GM23338 (cell line): ENCODE data around the gene CYB5B. TPM values are rescaled to one million over a fixed set of nuclear protein-coding genes. Genes with fewer than 3 reads are reported as not detected.

Experiments used
- ATAC-seq: fragments of 200-7000 bp; cut with Tn5 transposase; 3 replicates; pipeline ENCODE4 v1.9.1; 2020
- DNase-seq: peaks from one replicate; pipeline ENCODE4 v3.0.0-alpha.2; 2015; ENCODE audit warnings: low spot score
- H2AFZ ChIP-seq: fragments of 200-600 bp; sonication (generic); 2 replicates; pipeline ENCODE4 v1.8.0; 2016; ENCODE audit warnings: antibody characterized with exemption, mild to moderate bottlenecking, moderate library complexity
- H3F3A ChIP-seq: fragments of 200-600 bp; sonication (generic); replicated peaks from 2 replicates; pipeline ENCODE4 v1.8.0; 2017; ENCODE audit warnings: antibody characterized with exemption, mixed run types, low read depth
- H3K27ac ChIP-seq: fragments of 200-600 bp; sonication (generic); 2 replicates; pipeline ENCODE4 v1.6.1; 2016; ENCODE audit warnings: low read depth
- H3K27me3 ChIP-seq: fragments of 200-600 bp; sonication (generic); 2 replicates; pipeline ENCODE4 v1.8.0; 2016; ENCODE audit warnings: mild to moderate bottlenecking, mixed run types, moderate library complexity; ENCODE audit not compliant: insufficient read depth
- H3K36me3 ChIP-seq: fragments of 200-600 bp; sonication (generic); 2 replicates; pipeline ENCODE4 v1.8.0; 2016; ENCODE audit warnings: mild to moderate bottlenecking; ENCODE audit not compliant: insufficient read depth
- H3K4me1 ChIP-seq: fragments of 200-600 bp; sonication (generic); 2 replicates; pipeline ENCODE4 v1.8.0; 2016; ENCODE audit warnings: mild to moderate bottlenecking, moderate library complexity; ENCODE audit not compliant: insufficient read depth
- H3K4me2 ChIP-seq: fragments of 200-600 bp; sonication (generic); 2 replicates; pipeline ENCODE4 v1.7.1; 2017; ENCODE audit warnings: mixed run types
- H3K4me3 ChIP-seq: fragments of 200-600 bp; sonication (generic); 2 replicates; pipeline ENCODE4 v1.6.1; 2016; ENCODE audit warnings: mixed run types
- H3K79me2 ChIP-seq: fragments of 200-600 bp; sonication (generic); replicated peaks from 2 replicates; pipeline ENCODE4 v1.8.0; 2017; ENCODE audit warnings: mild to moderate bottlenecking; ENCODE audit not compliant: insufficient read depth
- H3K9me2 ChIP-seq: fragments of 200-600 bp; sonication (generic); 2 replicates; pipeline ENCODE4 v1.8.0; 2017; ENCODE audit not compliant: insufficient read depth
- H4K20me1 ChIP-seq: fragments of 200-600 bp; sonication (generic); replicated peaks from 2 replicates; pipeline ENCODE4 v1.8.0; 2017; ENCODE audit warnings: mild to moderate bottlenecking; ENCODE audit not compliant: insufficient read depth
- H3K27ac Mint-ChIP-seq: 2 replicates; pipeline ENCODE4 v1.8.0; 2020; ENCODE audit warnings: inconsistent platforms, mild to moderate bottlenecking, moderate library complexity, mixed read lengths
- H3K27me3 Mint-ChIP-seq: 3 replicates; pipeline ENCODE4 v1.8.0; 2022; ENCODE audit warnings: low read depth, mild to moderate bottlenecking, moderate library complexity, mixed read lengths, inconsistent platforms; ENCODE audit not compliant: insufficient read depth, poor library complexity
- H3K36me3 Mint-ChIP-seq: 3 replicates; pipeline ENCODE4 v1.8.0; 2021; ENCODE audit warnings: low read depth, mild to moderate bottlenecking, inconsistent platforms, moderate library complexity, mixed read lengths
- H3K4me1 Mint-ChIP-seq: 3 replicates; pipeline ENCODE4 v1.8.0; 2020; ENCODE audit warnings: mild to moderate bottlenecking, inconsistent platforms, mixed read lengths
- H3K4me3 Mint-ChIP-seq: 3 replicates; pipeline ENCODE4 v1.8.0; 2021; ENCODE audit warnings: moderate library complexity, mild to moderate bottlenecking, inconsistent platforms, mixed read lengths
- H3K9me3 Mint-ChIP-seq: 3 replicates; pipeline ENCODE4 v1.8.0; 2020; ENCODE audit warnings: moderate library complexity, mild to moderate bottlenecking, inconsistent platforms, mixed read lengths
- CREB1 ChIP-seq: fragments of 250-450 bp; sonication (Bioruptor Pico); IDR thresholded peaks from 2 replicates; pipeline ENCODE4 v1.5.0; 2020; ENCODE audit warnings: low read depth, mild to moderate bottlenecking, moderate library complexity
- EZH2 ChIP-seq: fragments of 200-600 bp; sonication (generic); IDR thresholded peaks from one replicate; pipeline ENCODE4 v1.8.0; 2017; ENCODE audit warnings: antibody characterized with exemption, mild to moderate bottlenecking, low read depth; ENCODE audit not compliant: unreplicated experiment
- JUNB ChIP-seq: IDR thresholded peaks from one replicate; pipeline ENCODE4 v1.6.1; 2016; ENCODE audit warnings: antibody characterized with exemption; ENCODE audit not compliant: unreplicated experiment
- NANOG ChIP-seq: IDR thresholded peaks from 2 replicates; pipeline ENCODE4 v1.6.1; 2016; ENCODE audit warnings: antibody characterized with exemption, borderline replicate concordance
- ZNF331 ChIP-seq: fragments of 250-450 bp; sonication (Bioruptor Pico); IDR thresholded peaks from 2 replicates; pipeline ENCODE4 v1.5.0; 2020; ENCODE audit warnings: low read depth, mild to moderate bottlenecking, moderate library complexity
- polyA plus RNA-seq: library from polyadenylated mRNA; unstranded; fragments of >200 nt; fragmentation: Nextera tagmentation; extraction: Ambion mirVana; gene quantifications from 2 replicates; pipeline ENCODE4 v1.2.1, GENCODE V29; 2016
- total RNA-seq: library from RNA; depleted of rRNA; stranded (reverse); fragments of >200 nt; shearing (Covaris generic); gene quantifications from 2 replicates; pipeline ENCODE4 v1.2.3, GENCODE V29; 2014
- TF ChIP-seq, protein P1 (sequence below): IDR thresholded peaks from 2 replicates; pipeline ENCODE4 v1.6.1; 2016; ENCODE audit warnings: antibody characterized with exemption
- TF ChIP-seq, protein P2 (sequence below): fragments of 250-450 bp; sonication (Bioruptor Pico); IDR thresholded peaks from 2 replicates; pipeline ENCODE4 v1.5.0; 2020; ENCODE audit warnings: mild to moderate bottlenecking, moderate library complexity

Gene CYB5B
- total and polyA plus RNA-seq, 2 experiments from 2014 or later = 72.0 to 110 TPM

DNA sequence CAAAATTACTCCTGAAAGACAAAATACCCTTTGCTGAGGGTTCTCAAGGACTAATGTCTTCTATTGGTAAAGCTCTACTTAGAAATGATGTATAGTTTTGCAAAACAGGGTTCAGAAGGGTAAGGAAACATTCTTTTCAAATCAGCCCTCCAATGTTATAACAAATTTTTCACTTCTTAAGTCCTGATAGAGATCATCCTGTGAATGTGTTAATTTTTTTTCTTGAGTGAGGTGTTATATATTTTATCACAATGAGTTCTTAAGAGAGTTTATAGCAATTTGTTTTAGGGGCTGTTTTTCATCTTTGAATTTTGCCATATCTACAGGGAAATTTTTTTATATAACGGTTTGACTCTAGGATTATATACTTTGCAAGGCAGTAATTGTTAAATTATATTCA is 29.5 kb downstream of the CYB5B start:
- Histone ChIP-seq H3K36me3 (peaks cover 10% of the 10 kb centered on the region; the same call in 1 of the 2 replicates), H3F3A (no peaks in the 10 kb centered on the region), H3K79me2 (peaks cover 3% of the 10 kb centered on the region; the same call in 1 of the 2 replicates), H3K4me3 (no peak overlapping the region), H2AFZ (no peak overlapping the region), H3K9me2 (no peaks in the 10 kb centered on the region), H3K27me3 (no peaks in the 10 kb centered on the region), H3K4me2 (no peak overlapping the region), H3K27ac (no peak overlapping the region), H4K20me1 (peaks cover 3% of the 10 kb centered on the region; the same call in 1 of the 2 replicates), H3K4me1 (no peaks in the 10 kb centered on the region)
- peaks cover 22% of the 10 kb centered on the region; the same call in 2 of the 3 replicates for H3K36me3 Mint-ChIP-seq
- DNase-seq (no peak), ATAC-seq (no peak)
- H3K27me3 Mint-ChIP-seq = peaks cover 5% of the 10 kb centered on the region
- TF ChIP-seq ZNF331 (CRISPR knock-in tag) (no peak), NANOG (no peak)
- no peaks in the 10 kb centered on the region for H3K4me1 Mint-ChIP-seq
- H3K27ac Mint-ChIP-seq = no peak overlapping the region
- H3K9me3 Mint-ChIP-seq = no peaks in the 10 kb centered on the region
- H3K4me3 Mint-ChIP-seq = no peak overlapping the region

DNA sequence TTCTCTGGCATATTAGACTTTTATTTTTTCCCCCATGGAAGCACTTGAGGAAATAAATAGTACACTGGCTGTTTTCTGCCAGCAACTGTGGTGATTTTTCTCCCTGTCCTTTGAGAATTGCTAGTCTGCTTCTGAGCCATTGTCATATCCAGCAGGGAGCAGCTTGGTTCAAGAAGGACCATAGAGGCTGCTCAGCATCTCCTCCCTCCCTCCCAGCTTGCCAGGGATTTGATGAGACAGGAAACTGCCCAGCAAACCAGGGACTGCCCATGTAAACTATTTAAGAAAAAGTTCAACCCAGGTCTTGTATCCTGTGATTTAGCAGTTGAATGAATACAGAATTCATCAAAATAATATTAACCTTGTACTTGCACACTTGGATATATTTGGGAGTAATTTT is 39.5 kb downstream of the CYB5B start:
- H3K4me2 ChIP-seq = no peak overlapping the region
- H3K9me2 ChIP-seq = no peaks in the 10 kb centered on the region
- H4K20me1 ChIP-seq = peaks cover 3% of the 10 kb centered on the region; the same call in 1 of the 2 replicates
- H3K27ac Mint-ChIP-seq = no peak overlapping the region
- H3K4me1 Mint-ChIP-seq = no peaks in the 10 kb centered on the region
- H3K4me3 Mint-ChIP-seq = no peak overlapping the region
- ATAC-seq (no peak; the same call in 2 of the 3 replicates), DNase-seq (no peak)
- no peaks in the 10 kb centered on the region for H3F3A ChIP-seq
- 0 out of 2 replicates have a peak, but pooled peaks cover 4% of the 10 kb centered on the region for H3K79me2 ChIP-seq
- no peak overlapping the region for H2AFZ ChIP-seq
- 0 out of 2 replicates have a peak, but pooled peaks cover 6% of the 10 kb centered on the region for H3K36me3 ChIP-seq
- H3K4me3 ChIP-seq = no peak overlapping the region
- no peaks in the 10 kb centered on the region for H3K4me1 ChIP-seq
- TF ChIP-seq, protein P1, sequence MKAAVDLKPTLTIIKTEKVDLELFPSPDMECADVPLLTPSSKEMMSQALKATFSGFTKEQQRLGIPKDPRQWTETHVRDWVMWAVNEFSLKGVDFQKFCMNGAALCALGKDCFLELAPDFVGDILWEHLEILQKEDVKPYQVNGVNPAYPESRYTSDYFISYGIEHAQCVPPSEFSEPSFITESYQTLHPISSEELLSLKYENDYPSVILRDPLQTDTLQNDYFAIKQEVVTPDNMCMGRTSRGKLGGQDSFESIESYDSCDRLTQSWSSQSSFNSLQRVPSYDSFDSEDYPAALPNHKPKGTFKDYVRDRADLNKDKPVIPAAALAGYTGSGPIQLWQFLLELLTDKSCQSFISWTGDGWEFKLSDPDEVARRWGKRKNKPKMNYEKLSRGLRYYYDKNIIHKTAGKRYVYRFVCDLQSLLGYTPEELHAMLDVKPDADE = no peak
- TF ChIP-seq ZNF331 (CRISPR knock-in tag) = no peak
- TF ChIP-seq CREB1 (CRISPR knock-in tag) = no peak
- no peak for TF ChIP-seq EZH2
- TF ChIP-seq JUNB = no peak
- TF ChIP-seq NANOG = no peak
- TF ChIP-seq, protein P2, sequence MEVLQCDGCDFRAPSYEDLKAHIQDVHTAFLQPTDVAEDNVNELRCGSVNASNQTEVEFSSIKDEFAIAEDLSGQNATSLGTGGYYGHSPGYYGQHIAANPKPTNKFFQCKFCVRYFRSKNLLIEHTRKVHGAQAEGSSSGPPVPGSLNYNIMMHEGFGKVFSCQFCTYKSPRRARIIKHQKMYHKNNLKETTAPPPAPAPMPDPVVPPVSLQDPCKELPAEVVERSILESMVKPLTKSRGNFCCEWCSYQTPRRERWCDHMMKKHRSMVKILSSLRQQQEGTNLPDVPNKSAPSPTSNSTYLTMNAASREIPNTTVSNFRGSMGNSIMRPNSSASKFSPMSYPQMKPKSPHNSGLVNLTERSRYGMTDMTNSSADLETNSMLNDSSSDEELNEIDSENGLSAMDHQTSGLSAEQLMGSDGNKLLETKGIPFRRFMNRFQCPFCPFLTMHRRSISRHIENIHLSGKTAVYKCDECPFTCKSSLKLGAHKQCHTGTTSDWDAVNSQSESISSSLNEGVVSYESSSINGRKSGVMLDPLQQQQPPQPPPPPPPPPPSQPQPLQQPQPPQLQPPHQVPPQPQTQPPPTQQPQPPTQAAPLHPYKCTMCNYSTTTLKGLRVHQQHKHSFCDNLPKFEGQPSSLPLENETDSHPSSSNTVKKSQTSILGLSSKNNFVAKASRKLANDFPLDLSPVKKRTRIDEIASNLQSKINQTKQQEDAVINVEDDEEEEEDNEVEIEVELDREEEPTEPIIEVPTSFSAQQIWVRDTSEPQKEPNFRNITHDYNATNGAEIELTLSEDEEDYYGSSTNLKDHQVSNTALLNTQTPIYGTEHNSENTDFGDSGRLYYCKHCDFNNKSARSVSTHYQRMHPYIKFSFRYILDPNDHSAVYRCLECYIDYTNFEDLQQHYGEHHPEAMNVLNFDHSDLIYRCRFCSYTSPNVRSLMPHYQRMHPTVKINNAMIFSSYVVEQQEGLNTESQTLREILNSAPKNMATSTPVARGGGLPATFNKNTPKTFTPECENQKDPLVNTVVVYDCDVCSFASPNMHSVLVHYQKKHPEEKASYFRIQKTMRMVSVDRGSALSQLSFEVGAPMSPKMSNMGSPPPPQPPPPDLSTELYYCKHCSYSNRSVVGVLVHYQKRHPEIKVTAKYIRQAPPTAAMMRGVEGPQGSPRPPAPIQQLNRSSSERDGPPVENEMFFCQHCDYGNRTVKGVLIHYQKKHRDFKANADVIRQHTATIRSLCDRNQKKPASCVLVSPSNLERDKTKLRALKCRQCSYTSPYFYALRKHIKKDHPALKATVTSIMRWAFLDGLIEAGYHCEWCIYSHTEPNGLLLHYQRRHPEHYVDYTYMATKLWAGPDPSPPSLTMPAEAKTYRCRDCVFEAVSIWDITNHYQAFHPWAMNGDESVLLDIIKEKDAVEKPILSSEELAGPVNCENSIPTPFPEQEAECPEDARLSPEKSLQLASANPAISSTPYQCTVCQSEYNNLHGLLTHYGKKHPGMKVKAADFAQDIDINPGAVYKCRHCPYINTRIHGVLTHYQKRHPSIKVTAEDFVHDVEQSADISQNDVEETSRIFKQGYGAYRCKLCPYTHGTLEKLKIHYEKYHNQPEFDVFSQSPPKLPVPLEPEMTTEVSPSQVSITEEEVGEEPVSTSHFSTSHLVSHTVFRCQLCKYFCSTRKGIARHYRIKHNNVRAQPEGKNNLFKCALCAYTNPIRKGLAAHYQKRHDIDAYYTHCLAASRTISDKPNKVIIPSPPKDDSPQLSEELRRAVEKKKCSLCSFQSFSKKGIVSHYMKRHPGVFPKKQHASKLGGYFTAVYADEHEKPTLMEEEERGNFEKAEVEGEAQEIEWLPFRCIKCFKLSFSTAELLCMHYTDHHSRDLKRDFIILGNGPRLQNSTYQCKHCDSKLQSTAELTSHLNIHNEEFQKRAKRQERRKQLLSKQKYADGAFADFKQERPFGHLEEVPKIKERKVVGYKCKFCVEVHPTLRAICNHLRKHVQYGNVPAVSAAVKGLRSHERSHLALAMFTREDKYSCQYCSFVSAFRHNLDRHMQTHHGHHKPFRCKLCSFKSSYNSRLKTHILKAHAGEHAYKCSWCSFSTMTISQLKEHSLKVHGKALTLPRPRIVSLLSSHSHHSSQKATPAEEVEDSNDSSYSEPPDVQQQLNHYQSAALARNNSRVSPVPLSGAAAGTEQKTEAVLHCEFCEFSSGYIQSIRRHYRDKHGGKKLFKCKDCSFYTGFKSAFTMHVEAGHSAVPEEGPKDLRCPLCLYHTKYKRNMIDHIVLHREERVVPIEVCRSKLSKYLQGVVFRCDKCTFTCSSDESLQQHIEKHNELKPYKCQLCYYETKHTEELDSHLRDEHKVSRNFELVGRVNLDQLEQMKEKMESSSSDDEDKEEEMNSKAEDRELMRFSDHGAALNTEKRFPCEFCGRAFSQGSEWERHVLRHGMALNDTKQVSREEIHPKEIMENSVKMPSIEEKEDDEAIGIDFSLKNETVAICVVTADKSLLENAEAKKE (CRISPR knock-in tag) = no peak
- no peak overlapping the region for H3K27ac ChIP-seq
- no peaks in the 10 kb centered on the region for H3K9me3 Mint-ChIP-seq
- peaks cover 8% of the 10 kb centered on the region for H3K36me3 Mint-ChIP-seq
- H3K27me3 ChIP-seq = no peaks in the 10 kb centered on the region
- no peaks in the 10 kb centered on the region for H3K27me3 Mint-ChIP-seq
